Smooth muscle cell (in vitro differentiated cells): ENCODE measurements around the gene TCF7. TPM values are rescaled to one million over a fixed set of nuclear protein-coding genes. Genes with fewer than 3 reads are reported as not detected.

Source experiments
- DNase-seq: peaks from one replicate; lab custom pipeline; 2025; ENCODE audit not compliant: unreplicated experiment; lab: John Stamatoyannopoulos, UW
- H2AFZ ChIP-seq: fragments of 200-600 bp; sonication (generic); 2 replicates; pipeline ENCODE4 v1.6.0; 2016; ENCODE audit warnings: antibody characterized with exemption, low read depth, mild to moderate bottlenecking
- H3F3A ChIP-seq: fragments of 200-600 bp; sonication (generic); 2 replicates; pipeline ENCODE4 v1.6.0; 2017; ENCODE audit warnings: antibody characterized with exemption, low read depth
- H3K27ac ChIP-seq: fragments of 200-600 bp; sonication (generic); 2 replicates; pipeline ENCODE4 v1.5.1; 2016; ENCODE audit warnings: low read depth, mild to moderate bottlenecking
- H3K27me3 ChIP-seq: fragments of 200-600 bp; sonication (generic); 2 replicates; pipeline ENCODE4 v1.6.1; 2016; ENCODE audit warnings: low read depth, mild to moderate bottlenecking
- H3K36me3 ChIP-seq: fragments of 200-600 bp; sonication (generic); 2 replicates; pipeline ENCODE4 v1.5.1; 2016; ENCODE audit warnings: low read depth
- H3K4me1 ChIP-seq: fragments of 200-600 bp; sonication (generic); 2 replicates; pipeline ENCODE4 v1.5.1; 2016; ENCODE audit warnings: low read depth
- H3K4me2 ChIP-seq: fragments of 200-600 bp; sonication (generic); 2 replicates; pipeline ENCODE4 v1.6.0; 2016; ENCODE audit warnings: mild to moderate bottlenecking
- H3K4me3 ChIP-seq: fragments of 200-600 bp; sonication (generic); 2 replicates; pipeline ENCODE4 v1.5.1; 2016; ENCODE audit warnings: mild to moderate bottlenecking
- H3K79me2 ChIP-seq: fragments of 200-600 bp; sonication (generic); 2 replicates; pipeline ENCODE4 v1.6.0; 2016; ENCODE audit warnings: low read depth, mild to moderate bottlenecking
- H3K9ac ChIP-seq: fragments of 200-600 bp; sonication (generic); 2 replicates; pipeline ENCODE4 v1.6.0; 2016; ENCODE audit warnings: low read depth
- H3K9me3 ChIP-seq: fragments of 200-600 bp; sonication (generic); replicated peaks from 2 replicates; pipeline ENCODE4 v1.5.1; 2016; ENCODE audit warnings: low read depth
- H4K20me1 ChIP-seq: fragments of 200-600 bp; sonication (generic); 2 replicates; pipeline ENCODE4 v1.6.0; 2016; ENCODE audit warnings: low read depth
- CTCF ChIP-seq: fragments of 200-600 bp; sonication (generic); IDR thresholded peaks from 2 replicates; pipeline ENCODE4 v1.5.1; 2017; ENCODE audit warnings: borderline replicate concordance, mild to moderate bottlenecking, antibody characterized with exemption; ENCODE audit not compliant: insufficient read depth, poor library complexity, severe bottlenecking
- WGBS: methylation state at CpG from one replicate; pipeline ENCODE4 v1.1.7; 2016; ENCODE audit warnings: low lambda C conversion rate; 5-methylcytosine and 5-hydroxymethylcytosine counted together
- polyA plus RNA-seq: library from polyadenylated mRNA; unstranded; fragments of >200 nt; fragmentation: Nextera tagmentation; extraction: Ambion mirVana; gene quantifications from 2 replicates; pipeline ENCODE4 v1.2.1, GENCODE V29; 2016
- total RNA-seq: library from RNA; depleted of rRNA; stranded (reverse); fragments of >200 nt; gene quantifications from 2 replicates; pipeline ENCODE4 v1.2.3, GENCODE V29; 2014

The TCF7 gene
- total and polyA plus RNA-seq, 2 experiments from 2014 or later = 1.8 to 3.4 TPM

DNA sequence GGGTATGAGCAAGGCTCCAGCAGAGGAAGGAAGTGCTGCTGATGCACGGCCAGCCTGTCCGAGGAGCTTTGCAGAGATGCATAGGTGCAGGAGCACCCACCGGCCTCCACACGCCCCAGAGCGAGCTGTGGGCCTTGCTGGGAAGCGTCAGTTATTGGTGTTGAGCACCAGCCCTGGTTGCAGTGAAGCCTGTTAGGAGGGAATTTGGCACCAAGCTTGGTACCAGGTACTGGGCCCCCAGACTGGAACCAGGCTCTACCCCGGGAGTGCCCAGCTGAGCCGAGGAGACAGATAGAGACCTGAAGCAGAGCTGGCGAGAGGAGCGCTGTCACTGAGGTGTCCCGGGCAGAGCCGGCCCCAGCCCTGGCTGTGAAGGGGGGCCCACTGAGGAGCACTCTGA, 5.2 kb downstream of the TCF7 start:
- Histone ChIP-seq H4K20me1 (peaks cover 48% of the 10 kb centered on the region), H3K4me3 (no peak overlapping the region), H2AFZ (no peak overlapping the region), H3K27me3 (no peaks in the 10 kb centered on the region), H3K36me3 (no peaks in the 10 kb centered on the region), H3K9me3 (no peaks in the 10 kb centered on the region), H3K27ac (no peak overlapping the region), H3K9ac (no peak overlapping the region), H3F3A (no peaks in the 10 kb centered on the region), H3K4me2 (no peak overlapping the region), H3K79me2 (no peaks in the 10 kb centered on the region), H3K4me1 (no peaks in the 10 kb centered on the region)
- DNase-seq = no peak
- TF ChIP-seq CTCF = no peak
- 95% methylated on average over 12 of the region's 12 CpGs for WGBS

GRCh38 chr5:134120386-134121138, 6.1 kb downstream of the TCF7 start:
- no peak overlapping the region for H3K4me3 ChIP-seq
- no peak for DNase-seq
- TF ChIP-seq CTCF = no peak
- WGBS = 98% methylated on average over 15 of the region's 17 CpGs
- no peaks in the 10 kb centered on the region for H3K27me3 ChIP-seq
- no peaks in the 10 kb centered on the region for H3K36me3 ChIP-seq
- peaks cover 55% of the 10 kb centered on the region for H4K20me1 ChIP-seq
- H3K27ac ChIP-seq = no peak overlapping the region
- no peaks in the 10 kb centered on the region for H3K79me2 ChIP-seq
- no peak overlapping the region for H3K4me2 ChIP-seq
- no peaks in the 10 kb centered on the region for H3K4me1 ChIP-seq
- no peaks in the 10 kb centered on the region for H3K9me3 ChIP-seq
- no peaks in the 10 kb centered on the region for H3F3A ChIP-seq
- no peak overlapping the region for H3K9ac ChIP-seq
- no peak overlapping the region for H2AFZ ChIP-seq

DNA sequence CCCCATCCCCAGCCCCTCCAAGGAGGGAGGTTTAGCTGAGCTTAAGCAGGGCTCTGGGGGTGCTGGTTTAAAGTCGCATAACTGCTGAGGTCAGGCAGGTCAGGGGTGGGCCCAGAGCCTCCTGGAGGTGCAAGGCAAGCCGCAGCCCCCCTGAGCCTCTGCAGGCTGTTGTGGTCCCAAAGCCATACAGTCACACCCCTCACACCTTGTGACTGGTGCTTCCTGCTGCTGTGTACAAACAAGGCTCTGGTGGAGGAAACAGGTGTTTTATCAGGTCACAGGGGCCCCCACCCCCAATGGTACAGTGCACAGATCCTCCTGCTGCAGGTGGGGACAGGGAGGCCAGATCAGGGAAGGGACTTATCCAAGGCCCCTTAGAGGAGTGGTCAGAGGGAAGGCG, 8.0 kb downstream of the TCF7 start:
- 97% methylated on average over 3 of the region's 3 CpGs for WGBS
- Histone ChIP-seq H3K79me2 (no peaks in the 10 kb centered on the region), H3K9ac (no peak overlapping the region), H3K9me3 (no peaks in the 10 kb centered on the region), H3K4me3 (no peak overlapping the region), H3K4me2 (no peak overlapping the region), H3K4me1 (no peaks in the 10 kb centered on the region), H3F3A (no peaks in the 10 kb centered on the region), H3K27me3 (no peaks in the 10 kb centered on the region), H4K20me1 (peaks cover 67% of the 10 kb centered on the region), H3K27ac (no peak overlapping the region), H2AFZ (no peak overlapping the region), H3K36me3 (no peaks in the 10 kb centered on the region)
- no peak for TF ChIP-seq CTCF
- DNase-seq = no peak

DNA sequence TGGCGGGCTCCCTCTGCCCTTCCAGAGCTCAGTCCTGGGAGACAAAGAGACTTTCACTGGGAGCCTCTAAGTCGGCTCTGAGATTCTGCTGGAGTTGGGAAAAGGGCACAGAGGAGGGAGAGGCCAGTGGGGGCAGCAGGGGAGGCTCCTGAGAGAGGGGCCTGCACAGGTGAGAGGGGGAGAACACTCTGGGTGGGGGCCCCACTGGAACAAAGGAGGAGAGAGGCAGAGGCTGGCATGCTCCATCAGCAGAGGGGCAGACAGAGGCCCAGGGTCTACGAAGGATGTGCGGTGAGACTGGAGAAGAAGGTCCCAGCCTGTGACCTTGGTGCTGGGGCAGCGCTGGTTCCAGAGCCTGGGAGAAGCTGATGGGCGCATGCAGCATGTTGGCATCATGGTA, 8.9 kb downstream of the TCF7 start:
- DNase-seq = no peak
- Histone ChIP-seq H4K20me1 (peaks cover 75% of the 10 kb centered on the region), H3K4me3 (no peak overlapping the region), H3K4me1 (no peaks in the 10 kb centered on the region), H3K9ac (no peak overlapping the region), H3K36me3 (no peaks in the 10 kb centered on the region), H3K9me3 (no peaks in the 10 kb centered on the region), H3K4me2 (no peak overlapping the region), H3F3A (no peaks in the 10 kb centered on the region), H3K79me2 (no peaks in the 10 kb centered on the region), H3K27ac (no peak overlapping the region), H3K27me3 (no peaks in the 10 kb centered on the region), H2AFZ (no peak overlapping the region)
- no peak for TF ChIP-seq CTCF
- 97% methylated on average over 6 of the region's 6 CpGs for WGBS
